DMS153 treated with DMSO at 0.1 percent for 48 hours (cell line): Measurements from ENCODE around the gene ENKUR.
A peak's percentile ranks its signal among the peaks of the same experiment; 100 is the strongest.

Experiments used
- DNase-seq: peaks from one replicate; lab custom pipeline; 2025; ENCODE audit not compliant: unreplicated experiment; lab: John Stamatoyannopoulos, UW

The ENKUR gene

DNA sequence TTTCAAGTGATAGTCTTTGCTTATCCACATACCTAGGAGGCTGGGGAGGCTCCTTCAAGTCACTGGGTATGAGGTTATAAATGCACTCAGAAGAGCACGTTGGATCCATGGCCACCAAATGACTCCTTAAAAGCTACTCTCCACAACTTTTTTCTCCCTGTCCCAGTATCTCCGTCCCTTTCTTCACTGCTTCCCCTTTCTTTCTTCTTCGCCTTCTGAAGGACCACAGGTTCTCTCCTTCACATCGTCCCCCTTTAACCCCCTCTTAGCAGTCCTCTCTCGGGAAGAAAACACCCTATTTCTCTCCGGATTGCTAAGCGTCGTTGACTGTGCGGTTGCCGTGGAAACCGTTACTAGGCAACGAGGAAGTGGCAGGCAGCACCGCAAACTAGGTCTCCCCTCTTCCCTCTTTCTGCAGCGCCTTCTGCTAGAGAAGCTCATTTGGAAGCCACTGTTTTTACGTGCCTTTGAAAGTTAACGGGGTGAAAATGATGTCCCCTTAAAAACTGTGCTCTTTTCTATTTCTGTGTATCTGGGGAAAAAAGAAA, at the start of gene ENKUR:
Gene ENKUR, minus strand, starts transcription at position 331 of the 548 bp plus-strand sequence. Its CDS starts 222 bp downstream, at position 109.
- DNase-seq, result peak; percentile 76

DNA sequence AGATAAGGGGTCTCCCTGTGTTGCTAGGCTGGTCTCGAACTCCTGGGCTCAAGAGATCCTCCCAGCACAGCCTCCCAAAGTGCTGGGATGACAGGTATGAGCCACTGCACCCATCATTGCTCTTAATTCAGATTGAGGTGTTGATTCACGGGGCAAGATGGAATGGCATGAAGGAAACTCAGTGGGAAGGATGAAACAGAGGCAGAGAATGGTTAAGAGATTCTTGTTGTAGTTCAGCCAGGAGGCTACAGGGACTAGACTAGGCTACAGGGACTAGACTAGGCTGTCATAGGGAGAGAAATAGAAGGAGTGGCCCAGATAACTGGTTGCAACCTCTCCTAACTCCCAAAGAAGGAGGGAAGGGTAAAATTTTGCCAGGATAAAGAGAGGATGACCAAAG, 48.4 kb upstream of the ENKUR start:
- no peak for DNase-seq

DNA sequence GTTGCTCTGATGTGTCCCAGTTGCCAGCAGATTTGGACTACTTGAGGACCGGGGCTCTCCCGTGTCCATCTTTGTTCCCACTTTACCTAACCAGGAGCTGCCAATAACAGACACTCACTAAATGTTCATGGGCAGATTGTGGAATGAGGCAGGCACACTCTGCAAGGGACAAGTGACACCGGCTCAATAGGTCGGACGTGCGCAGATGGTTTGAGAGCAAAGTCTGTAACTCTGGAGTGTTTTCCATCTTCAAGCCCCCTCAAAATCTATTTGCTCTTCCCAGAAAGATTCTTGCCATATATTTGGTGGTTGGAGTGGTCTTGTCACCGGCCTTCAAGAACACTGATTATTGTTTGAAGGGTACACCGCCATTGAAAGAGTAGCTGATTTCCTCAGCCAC, 47.7 kb upstream of the ENKUR start:
- DNase-seq, result no peak

GRCh38 chr10:25063157-25063556, 47.2 kb upstream of the ENKUR start:
- DNase-seq, result no peak

DNA sequence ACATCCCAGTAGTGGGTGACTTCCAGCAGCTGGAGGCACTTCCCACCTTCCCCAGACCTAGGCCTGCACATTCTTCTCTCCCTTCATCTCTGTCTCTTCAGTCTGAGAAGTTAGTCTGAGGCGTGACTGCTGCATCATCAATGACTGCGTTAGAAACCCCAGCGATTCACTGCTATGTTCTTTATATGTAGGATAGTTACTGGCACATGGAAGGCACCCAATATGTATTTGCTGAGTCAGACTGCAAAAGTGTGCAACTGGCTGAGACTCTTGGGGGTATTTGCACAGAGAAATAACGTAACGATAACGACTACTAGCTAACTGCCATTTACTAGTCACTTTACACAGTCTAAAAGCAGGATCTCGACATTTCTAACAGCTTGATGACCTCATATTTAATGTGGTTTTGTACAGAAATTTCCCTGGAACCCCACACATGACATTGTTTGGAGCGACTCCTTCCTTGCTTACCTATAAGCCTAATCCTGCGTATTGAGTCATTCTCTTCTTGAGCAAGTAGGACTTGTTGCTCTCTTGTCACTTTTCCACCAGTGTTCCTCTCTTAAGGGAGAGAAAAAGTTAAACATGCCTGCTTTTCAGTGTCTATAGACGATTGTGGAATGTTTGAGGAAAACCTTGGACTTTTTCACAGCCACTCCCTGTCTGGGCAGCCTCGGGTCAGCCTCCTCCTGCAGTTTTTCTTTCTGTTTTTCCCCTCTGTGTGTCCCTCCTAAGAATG, 45.9 kb upstream of the ENKUR start:
- DNase-seq, result no peak

DNA sequence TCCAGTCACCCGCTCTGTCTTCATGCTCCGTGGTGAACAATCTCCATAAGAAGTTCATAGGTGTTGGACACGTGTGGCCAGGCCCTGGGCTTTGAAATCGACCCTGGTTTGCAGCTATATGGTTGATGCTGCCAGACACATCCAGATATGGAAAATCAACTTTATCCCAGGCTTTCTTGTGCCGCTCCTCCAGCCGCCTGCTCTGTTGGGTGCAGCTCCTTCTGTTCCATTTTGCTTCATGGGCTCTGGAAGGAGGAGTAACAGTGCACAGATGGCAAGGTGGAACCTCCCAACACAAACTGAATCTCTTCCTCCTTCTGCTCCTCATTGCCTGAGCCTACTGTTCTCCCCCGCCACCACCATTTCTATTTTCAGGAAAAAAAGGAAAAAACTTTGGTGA, 45.2 kb upstream of the ENKUR start:
- no peak for DNase-seq

DNA sequence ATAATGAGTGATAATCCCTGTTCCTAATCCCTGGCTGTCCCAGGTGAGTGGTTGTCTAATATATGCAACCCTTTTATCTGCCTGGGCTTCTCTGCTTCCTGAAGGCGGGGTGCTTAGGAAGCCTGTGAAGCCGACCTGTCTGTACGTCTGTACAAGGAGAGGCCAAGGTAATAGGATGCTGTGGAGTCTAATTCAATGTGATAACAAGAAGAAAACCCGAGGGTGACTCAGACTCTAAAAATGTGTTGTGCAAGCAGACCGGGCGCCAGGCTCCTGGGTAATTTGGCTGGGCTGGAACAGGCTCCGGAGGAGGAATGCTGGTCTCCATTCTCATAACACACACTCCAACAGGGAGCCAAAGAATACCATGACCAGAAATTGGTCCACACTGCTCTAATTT, 44.0 kb upstream of the ENKUR start:
- no peak for DNase-seq

DNA sequence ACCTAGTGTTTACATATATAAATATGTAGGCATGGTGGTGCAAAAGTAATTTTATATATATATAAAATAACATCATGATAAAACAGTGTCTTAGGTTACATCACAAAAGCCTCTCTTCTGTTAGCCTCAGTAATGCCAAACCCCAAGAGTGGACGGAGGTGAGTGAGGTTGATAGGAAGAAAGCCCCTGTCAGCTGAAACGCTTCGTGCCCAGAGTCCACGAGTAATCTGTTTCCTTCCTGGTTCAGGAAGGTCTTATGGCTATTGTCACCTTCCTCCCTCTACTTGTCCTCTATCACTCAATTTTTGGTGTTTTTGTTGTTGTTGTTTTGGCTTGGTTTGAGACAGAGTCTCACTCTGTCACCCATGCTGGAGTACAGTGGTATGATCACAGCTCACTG, 41.9 kb upstream of the ENKUR start:
- no peak for DNase-seq

GRCh38 chr10:25056726-25057125, 40.8 kb upstream of the ENKUR start:
- no peak for DNase-seq

- DNase-seq, result no peak
Measured at GRCh38 chr10:25052012-25052411, 36.1 kb upstream of the ENKUR start.

GRCh38 chr10:25050402-25050801, 34.4 kb upstream of the ENKUR start:
- no peak for DNase-seq

DNA sequence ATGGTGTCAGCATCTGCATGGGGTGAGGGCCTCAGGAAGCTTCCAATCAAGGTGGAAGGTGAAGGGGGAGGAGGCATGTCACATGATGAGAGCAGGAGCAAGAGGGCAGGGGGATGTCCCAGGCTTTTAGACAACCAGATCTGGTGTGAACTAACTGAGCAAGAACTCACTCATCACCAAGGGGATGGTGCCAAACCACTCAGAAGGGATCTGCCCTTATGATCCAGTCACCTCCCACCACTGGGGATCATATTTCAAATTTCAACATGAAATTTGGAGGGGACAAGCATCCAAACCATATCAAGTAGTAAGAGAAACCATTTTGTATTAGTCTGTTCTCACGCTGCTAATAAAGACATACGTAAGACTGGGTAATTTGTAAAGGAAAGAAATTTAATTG, 34.0 kb upstream of the ENKUR start:
- no peak for DNase-seq

DNA sequence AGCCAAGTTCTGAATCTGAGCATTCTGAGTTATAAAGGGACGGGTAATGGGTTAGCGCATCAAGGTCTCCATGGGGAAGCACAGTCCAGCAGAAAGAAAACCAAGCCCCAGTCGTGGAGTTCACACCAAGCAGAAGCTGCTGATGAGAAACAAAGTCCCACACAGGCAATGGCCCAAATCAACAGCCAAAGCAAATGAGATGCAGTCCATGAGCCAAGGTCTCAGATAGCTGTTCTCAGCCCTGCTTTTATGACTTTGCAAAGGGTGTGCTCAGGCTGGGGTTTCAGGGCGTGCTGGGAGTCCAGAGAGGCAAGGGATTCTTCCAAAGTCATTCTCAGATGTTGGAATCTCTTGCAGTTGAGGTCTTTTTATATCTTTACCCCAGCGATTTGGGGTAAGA, 32.5 kb upstream of the ENKUR start:
- DNase-seq, result no peak

GRCh38 chr10:25047591-25048301, 31.8 kb upstream of the ENKUR start:
- DNase-seq, result no peak

GRCh38 chr10:25047088-25047487, 31.1 kb upstream of the ENKUR start:
- DNase-seq, result no peak

DNA sequence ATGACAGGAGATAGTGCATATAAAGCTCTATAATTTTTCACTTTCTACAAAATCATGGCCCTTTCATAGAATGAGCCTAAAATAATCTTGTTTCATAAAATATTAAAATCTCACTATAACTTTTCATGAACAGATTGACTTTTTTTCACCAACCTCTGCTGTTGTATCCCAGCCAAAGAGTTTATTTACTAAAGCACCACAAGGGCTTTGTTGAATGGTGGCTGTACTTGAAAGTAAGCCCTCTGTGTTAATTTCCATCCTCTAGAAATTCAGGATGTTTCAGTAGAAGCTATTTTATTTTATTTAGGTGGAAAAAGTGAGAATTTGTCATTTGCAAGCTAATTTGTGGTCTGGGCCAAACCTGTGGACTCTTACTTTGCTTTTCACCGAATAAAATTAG, 30.7 kb upstream of the ENKUR start:
- no peak for DNase-seq

- no peak for DNase-seq
Measured at GRCh38 chr10:25039531-25039930, 23.6 kb upstream of the ENKUR start.

DNA sequence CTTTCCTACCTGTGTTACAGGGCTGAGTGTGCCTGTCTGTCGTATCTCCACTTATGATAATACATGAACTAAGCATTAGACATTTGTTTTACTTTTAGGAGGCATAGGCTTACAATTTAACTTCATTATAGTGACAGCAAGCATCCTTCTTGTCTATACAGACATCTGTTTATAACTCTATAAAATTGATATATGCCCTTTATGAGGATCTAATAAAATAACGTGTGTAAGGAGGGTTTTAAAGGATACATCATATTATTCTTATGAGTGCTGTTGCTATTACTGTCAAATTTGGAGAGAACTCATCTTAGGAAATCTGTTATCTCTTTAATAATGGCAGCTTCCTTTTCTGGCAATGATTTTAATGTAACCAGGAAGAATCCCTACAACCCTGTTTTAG, 22.4 kb upstream of the ENKUR start:
- DNase-seq, result no peak

- DNase-seq, result no peak
Measured at GRCh38 chr10:25036381-25036780, 20.4 kb upstream of the ENKUR start.

DNA sequence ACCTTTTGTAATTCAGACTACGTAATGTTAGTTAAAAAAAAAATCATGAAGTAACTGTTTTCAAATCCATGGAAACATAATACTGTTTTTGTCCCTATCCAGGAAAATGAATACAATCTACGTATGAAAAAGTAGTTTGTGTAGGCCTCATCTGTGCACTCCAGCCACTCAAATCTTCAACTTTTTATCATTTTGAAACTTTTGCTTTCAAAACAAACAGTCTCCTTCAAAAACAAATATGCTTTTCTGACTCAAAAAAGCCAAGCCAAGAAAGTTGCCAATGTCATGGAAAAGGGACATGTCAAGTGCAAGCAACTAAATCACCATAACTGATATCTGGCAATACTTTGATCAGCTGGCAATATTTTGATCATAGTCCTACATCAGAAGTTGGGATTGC, 13.6 kb upstream of the ENKUR start:
- no peak for DNase-seq

DNA sequence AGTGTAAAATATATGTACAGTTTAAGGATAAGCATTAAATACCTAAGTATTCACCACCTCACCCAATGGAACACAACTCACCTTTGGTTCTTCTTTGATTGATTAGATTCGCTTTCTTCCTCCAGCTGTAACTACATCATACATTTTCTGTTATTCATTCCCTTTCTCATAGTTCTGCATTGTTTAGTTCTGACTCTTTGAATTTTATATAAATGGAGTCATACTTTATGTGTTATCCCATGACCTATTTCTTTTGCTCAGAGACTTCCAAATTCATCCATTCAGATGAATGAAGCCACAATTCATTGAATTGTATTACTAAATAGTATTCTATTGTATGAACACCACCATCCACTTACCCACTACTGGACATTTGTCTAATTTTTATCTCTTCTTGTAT, 12.8 kb upstream of the ENKUR start:
- DNase-seq, result no peak

DNA sequence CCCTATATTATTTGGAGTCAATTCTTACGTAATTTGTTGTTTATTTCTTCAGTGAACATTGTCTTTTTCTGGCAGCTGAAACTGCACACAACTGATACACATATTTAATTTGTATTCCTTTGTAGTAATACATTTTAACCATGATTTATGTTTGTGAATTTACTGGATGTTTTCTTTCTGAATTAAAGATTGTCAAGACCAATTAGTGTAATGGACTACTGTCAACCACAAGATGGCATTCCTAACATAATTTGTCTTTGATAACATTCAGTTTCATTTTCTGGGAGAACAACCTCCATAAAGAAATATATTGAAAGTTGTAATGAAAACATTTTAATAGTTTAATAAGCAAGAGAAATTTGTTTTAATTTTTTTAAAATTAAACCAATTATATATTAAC, 10.5 kb upstream of the ENKUR start:
- DNase-seq, result no peak
